Kidney glomerular epithelial cell (primary cell): ENCODE results near the gene PXYLP1.

ENCODE experiments used
- DNase-seq: peaks from one replicate; lab custom pipeline; 2025; lab: John Stamatoyannopoulos, UW

PXYLP1 gene

DNA sequence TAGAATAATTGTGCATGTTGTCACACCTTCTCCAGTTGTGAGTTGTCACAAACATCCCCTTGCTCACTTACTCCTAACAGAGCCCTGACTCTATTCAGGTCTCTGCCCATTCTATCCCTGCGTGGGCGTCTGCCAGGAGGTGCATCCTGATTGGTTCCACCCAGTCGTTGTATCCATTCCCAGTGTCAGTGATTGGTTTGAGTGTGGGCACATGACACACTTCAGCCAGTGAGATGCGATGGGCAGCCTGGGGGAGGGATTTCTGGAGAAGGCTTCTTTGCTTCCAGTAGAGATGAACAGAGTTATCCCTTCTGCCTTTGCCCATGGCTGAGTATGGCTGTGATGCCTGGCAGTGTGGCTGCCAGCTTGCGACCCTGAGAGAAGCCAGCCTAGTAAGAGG, 18.7 kb downstream of the PXYLP1 start:
- no peak for DNase-seq

GRCh38 chr3:141250828-141251227, 19.2 kb downstream of the PXYLP1 start:
- no peak for DNase-seq

DNA sequence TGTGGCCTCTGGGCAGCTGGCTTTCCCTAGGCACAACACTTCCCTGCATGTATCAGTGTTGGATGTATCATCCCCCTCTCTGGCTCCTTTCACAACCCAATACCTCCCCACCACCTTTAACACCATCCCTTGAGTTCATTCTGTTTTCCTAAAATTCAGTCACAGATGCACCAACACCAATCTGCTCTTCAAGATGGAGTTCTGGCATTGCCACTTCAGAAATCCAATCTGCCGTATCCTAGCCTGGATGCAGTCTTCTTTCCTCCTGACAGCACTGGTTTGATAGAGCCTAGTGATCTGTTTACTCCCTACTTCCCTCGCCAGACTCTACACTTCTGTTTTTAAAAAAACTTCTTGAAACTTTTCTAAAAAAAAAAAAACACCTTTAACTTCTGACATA, 21.7 kb downstream of the PXYLP1 start:
- DNase-seq: no peak

DNA sequence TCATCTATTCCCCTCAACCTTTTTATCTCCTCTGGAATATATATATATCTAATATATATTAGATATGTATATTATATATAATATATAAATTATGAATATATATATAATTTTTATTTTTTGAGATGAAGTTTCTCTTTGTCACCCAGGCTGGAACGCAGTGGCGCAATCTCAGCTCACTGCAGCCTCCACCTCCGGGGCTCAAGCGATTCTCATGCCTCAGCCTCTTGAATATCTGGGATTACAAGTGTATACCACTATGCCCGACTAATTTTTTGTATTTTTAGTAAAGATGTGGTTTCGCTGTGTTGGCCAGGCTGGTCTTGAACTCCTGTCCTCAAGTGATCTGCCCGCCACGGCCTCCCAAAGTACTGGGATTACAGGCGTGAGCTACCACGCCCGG, 22.2 kb downstream of the PXYLP1 start:
- DNase-seq: no peak

DNA sequence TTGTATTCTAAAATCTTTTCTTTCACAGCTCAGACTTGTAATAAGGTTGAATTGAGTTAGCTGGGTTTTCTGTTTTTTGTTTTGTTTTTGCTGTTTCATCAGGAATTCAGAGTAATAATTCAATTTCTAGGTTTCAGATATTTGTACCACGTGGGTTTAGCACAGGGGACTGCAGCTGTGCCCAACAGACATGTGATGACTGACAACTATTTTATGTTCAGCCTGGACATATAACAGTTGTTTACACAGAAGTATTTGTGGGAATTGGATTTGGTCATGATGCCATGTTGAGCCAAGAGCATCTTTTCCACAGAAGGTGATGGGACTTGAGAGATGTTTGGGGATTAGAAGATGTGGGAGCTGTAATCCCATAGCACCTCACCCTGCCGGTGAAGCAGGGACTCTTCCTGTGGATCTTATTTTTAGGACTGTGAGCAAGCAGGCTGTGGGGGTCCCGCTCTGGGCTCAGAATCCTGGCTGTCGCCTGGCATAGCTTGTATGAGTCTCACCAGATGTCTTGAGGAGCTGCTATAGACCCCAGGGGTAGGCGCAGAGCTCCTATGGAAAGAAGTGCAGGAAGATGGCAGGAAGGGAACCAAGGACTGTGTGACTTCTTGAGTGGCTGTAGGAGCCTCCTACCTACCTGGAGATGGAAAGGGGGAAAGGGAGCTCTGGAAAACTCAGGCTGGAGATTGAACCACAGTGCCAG, 23.7 kb downstream of the PXYLP1 start:
- DNase-seq: no peak

GRCh38 chr3:141255846-141256261, 24.2 kb downstream of the PXYLP1 start:
- no peak for DNase-seq

DNA sequence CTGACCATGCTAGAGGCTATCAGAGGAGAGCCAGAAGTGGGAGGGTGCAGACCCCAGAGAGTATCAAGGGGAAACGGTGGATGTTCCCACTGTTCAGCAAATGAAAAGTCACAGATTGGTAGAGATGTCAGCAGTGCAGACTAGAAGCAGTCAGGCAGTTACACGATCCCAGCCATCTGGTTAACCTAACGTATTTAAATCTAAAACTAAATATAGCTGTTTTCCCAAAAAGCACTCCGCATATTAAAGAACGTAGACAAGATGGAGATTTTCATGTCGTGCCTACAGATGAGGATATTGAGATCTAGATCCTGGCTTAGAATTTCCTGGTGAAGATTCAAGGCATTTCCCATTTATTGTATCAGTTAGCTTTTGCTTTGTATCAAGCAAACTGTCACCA, 25.2 kb downstream of the PXYLP1 start:
- DNase-seq: no peak

- DNase-seq: no peak
Observed at GRCh38 chr3:141257961-141258360, 26.3 kb downstream of the PXYLP1 start.

DNA sequence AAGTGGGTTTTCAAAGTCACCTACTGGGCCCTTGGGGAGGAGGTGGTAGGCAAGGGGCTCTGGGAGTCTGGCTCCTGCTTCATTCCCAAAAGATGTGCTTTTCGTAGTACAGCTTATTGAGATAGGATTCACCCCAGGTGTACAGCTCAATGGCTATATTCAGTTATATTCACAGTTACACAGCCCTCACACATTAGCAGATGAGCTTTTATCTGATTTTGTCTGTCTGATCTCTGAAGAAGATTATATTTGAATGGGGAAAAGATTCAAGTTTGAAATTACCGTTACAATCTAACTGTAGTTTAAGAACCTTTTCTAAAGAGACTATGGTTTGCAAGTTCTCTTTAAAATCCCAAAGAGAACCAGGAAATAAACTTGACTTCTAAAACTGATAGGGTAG, 27.3 kb downstream of the PXYLP1 start:
- DNase-seq: no peak

GRCh38 chr3:141259821-141260629, 28.4 kb downstream of the PXYLP1 start:
- DNase-seq: no peak

DNA sequence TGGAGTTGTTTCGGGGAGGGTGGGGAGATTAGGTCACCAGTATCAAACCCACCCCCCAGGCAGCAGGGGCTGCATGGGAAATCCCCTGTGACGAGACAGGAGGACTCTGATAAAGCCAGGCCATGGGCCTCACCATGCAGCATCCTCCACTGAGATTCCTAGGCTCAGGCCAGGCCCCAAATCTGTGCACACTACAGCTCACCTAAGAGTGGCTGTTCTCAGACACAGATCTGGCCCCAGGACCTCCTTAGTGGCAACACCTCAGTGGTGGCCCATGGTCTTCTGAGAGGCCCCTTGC, 29.0 kb downstream of the PXYLP1 start:
- no peak for DNase-seq

DNA sequence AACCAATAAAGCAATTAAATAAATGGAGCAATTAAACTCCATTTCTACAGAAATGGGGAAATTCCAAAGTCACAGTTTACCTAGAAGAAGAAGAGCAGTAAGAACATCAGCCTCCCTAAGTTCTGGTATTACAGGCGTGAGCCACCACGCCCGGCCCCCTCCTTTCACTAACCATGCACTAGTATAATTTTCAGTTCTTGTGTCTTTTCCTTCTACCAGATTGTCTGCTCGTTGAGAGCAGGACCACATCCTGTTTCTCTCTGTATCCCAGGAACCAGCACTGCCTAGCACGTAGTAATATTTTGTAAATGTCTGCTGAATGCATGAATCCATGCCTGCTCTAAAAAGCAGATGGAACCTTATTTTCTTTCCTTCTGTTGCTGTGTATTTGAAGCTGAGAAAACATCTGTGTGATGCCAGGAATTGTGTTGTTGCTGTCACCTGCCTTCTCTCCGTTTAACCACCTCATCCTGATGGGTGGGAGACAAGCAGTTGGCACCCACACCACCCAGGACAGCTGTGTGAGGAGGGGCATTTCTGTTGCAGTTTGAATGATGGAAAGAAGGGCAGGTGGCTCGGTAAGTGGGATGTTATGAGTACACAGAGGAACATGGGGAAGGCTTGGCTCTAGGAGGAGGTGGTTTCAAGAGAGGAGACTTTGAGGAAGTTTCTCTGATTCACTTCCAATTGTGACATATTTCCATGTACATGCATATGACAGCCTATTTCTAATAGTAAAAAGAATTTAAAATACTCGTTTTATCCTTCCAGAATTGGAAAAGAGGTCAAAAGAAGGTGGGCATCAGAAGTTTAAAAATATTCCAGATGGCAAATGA, 30.1 kb downstream of the PXYLP1 start:
- no peak for DNase-seq

DNA sequence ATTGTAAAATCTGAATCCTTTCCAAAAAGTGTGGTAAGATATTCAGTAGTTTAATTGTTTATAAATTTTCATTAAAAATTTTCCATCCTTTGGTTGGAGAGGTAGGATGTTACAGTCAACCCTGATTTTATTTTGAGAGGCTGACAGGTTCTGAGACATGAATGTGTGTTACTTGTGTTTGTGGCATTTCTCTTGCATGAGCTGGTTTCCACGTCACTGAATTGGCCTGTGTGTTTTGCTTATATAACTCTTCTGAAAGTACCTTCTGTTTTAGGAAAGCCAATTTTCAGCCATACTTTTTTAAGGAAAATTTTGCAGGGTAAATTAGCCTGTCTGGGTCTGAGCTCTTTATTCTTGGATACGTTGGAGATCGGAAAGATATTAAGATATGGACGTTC, 30.7 kb downstream of the PXYLP1 start:
- peak; percentile 55 for DNase-seq

DNA sequence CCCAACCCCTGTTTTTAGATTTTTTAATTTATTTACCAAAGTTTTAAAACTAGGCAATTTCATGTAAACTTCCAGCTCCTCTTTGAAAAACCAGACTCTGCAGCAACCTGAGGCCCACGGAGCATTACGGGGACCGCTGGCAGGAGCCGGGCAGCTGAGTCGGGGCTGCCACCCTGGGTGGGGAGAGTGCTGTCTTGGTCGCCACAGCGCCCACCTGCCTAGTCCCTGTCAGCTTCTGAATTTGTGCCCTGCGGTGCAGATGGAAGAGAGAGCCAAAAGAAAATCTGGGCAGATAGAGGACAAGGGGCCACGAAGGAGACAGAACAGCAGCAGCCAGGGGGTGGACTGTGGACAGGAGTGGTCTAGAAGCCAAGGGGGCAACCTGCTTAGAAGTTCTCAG, 34.6 kb downstream of the PXYLP1 start:
- DNase-seq: no peak

DNA sequence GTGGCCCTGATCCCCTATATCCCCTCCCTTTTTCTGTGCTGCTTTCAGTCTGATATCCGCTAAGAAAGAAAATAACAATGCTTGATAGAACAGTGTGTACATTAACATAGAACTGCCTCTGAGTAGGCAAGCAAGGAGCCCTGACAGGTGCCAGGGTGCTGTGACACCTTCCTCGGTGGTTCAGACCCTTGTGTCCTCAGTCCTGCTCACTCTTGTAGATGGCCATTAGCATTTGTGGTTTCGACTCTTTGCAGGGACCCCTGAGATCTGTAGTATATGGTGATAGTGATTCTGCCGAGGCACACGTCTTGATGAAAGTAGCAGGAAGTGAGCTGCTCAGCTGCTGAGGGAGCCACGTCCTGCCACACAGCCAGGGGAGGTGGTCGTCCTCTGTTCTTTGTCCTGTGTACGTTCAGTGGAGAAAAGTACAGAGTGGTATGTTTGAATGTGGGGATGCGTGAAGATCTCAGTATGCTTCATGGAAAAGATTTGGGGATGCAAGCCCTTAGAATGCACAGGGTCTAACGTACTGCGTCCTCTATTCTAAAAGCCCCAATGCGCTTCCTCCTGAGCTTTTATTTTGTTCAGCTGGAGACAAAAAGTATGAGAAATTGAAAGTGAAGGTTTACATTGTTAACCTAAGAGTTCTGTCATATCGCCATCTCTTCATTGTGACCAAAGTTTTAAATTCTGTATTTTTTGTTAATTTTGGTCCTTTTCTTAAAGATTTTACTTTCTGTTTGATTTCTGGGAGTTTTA, 35.4 kb downstream of the PXYLP1 start:
- no peak for DNase-seq

GRCh38 chr3:141267629-141268028, 36.0 kb downstream of the PXYLP1 start:
- no peak for DNase-seq

- DNase-seq: no peak
Observed at GRCh38 chr3:141268306-141268705, 36.7 kb downstream of the PXYLP1 start.

- DNase-seq: no peak
Observed at GRCh38 chr3:141268791-141269190, 37.2 kb downstream of the PXYLP1 start.

GRCh38 chr3:141269961-141270360, 38.3 kb downstream of the PXYLP1 start:
- DNase-seq: no peak

DNA sequence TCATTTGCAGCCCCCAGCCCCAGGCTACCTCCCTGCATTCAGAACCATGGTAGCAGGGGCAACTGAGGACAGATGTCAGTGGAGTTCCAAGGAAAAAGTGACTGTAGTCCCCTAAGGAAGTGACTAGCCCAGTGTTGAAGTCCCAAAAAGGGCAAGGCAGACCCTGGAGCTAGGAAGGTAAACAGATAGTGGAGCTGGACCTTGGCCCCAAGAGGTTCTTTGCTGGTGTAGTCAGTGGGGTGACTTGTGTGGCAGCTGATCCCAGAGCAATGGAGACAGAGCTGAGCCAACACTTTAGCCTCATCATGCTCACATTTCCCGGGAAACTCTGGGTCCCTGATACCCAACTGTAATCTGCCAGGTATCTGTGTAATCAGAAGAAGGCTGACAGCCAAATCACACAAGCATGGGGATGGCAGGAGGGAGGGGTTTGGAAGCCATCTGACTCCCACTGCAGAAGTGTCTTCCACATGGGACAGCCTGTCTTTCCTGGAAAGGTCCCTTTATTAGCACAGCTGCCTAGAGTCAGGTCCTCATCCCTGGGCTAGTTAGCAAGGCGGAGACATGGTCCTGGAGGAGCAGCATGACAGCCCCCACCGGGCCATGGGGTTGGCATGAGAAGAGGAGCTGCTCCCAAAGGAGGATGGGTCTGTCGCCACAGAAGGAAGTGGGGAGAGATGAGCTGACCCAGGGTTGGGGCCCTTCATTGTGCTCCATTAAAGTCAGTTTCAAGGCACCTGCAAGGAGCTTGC, 39.8 kb downstream of the PXYLP1 start:
- no peak for DNase-seq

DNA sequence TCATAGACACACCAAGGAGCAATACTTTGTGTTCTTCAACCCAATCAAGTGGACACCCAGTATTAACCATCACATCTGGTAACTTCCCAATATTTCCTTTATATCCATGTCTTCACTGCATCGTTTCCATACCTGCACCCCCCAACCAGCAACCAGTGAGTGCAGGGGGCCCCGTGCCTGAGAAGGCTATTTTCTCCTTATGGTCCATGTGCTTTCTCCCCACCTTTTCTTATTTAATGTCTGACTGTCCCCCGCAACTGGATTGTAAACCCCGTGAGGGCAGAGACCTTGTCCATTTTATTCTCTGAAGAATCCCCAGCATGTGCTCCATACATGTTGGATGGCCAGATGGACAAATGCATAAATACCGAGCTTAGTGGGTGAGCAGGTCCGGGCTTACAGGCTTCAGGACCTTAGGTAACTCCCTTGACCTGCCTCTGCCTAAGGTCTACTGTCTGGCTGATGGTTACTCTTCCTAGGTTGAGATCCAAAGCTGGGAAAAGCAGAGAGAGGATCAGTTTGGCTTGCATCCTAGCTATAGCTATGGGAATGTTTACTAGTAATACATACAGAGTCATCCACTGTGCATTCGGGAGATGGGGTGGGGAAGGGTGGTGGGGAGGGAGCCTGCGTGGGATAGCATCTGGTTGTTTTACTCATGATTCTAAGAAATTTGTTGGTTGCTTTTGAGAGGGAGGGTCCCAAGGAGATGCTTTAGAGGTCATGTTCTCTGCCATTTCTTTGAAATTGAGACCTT, 41.5 kb downstream of the PXYLP1 start:
- no peak for DNase-seq
